ENCODE results near the gene ZNF586.

DNA sequence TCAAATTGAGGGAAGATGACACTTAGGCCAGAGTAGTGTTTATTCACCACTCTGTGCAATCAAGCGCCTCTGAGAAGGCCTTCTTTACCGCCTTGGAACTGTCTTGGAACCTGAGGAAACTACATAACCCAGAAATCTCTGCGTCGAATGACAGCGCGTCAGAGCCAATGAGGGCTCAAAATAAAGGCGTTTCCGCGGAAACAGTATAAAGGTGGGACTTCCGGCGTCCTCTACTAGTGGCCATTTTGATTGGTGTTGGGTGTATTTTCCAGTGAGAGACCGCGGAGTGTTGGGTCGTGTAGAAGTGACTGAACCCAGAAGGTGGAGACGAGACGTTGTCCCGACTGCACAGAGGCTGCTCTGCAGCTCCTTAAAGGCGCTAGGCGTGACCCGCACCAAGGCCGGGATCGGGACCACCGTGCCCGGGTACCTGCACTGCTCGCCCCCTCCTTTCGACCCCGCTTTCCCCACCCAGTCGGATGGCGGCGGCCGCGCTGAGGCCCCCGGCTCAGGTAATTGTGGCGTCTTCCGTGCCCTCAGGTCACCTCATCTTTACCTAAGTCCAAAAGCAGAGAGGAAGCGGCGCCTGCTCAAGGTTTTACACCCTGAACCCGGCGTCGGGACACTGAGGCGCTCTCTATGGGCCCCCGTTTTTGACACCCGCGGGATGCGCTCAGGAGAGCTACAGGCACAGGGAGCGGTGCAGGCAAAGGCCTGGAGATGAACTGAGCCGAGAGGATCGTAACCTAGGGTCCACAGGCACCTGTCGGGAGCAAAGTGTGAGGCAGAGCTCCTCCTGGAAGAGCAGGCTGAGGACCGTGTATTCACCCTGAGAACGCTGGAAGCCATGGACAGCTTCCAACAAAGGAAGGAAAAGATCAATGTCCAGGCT, 22.6 kb upstream of the ZNF586 start, which contains the start of gene ZNF776:
- TF ChIP-seq TARDBP (IDR thresholded peaks at IDR 0.05) (no peak), ELF4 (IDR thresholded peaks at IDR 0.05) (peak; percentile 38; the same call in 1 of the 2 replicates), FOXM1 (IDR thresholded peaks at IDR 0.05; ENCODE audit: borderline replicate concordance) (no peak), SUZ12 (IDR thresholded peaks at IDR 0.05) (no peak), LEF1 (IDR thresholded peaks at IDR 0.05; ENCODE audit: borderline replicate concordance) (no peak), NFRKB (IDR thresholded peaks at IDR 0.05) (no peak), BHLHE40 (IDR thresholded peaks at IDR 0.05; ENCODE audit: borderline replicate concordance) (no peak), CTBP1 (IDR thresholded peaks at IDR 0.05; ENCODE audit: borderline replicate concordance) (no peak), HDGF (IDR thresholded peaks at IDR 0.05; ENCODE audit: borderline replicate concordance) (no peak), FOXA1 (IDR thresholded peaks at IDR 0.05) (no peak), L3MBTL2 (conservative IDR thresholded peaks at IDR 0.05) (peak; percentile 65)
- TF ChIP-seq, protein P1, sequence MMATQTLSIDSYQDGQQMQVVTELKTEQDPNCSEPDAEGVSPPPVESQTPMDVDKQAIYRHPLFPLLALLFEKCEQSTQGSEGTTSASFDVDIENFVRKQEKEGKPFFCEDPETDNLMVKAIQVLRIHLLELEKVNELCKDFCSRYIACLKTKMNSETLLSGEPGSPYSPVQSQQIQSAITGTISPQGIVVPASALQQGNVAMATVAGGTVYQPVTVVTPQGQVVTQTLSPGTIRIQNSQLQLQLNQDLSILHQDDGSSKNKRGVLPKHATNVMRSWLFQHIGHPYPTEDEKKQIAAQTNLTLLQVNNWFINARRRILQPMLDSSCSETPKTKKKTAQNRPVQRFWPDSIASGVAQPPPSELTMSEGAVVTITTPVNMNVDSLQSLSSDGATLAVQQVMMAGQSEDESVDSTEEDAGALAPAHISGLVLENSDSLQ (IDR thresholded peaks at IDR 0.05) = peak; percentile 98

Data from HEK293T (cell line).